ENCODE results near the gene SRMS.

Gene SRMS

GRCh38 chr20:63539441-63540370 is 7.8 kb downstream of the SRMS start:
- no peak for DNase-seq (ENCODE audit: low read depth, low spot score)

- no peak for DNase-seq (ENCODE audit: low read depth, low spot score)
These were observed 8.5 kb downstream of the SRMS start for GRCh38 chr20:63539092-63539430.

GRCh38 chr20:63538204-63539091 is 9.1 kb downstream of the SRMS start:
- no peak for DNase-seq (ENCODE audit: low read depth, low spot score)

GRCh38 chr20:63537525-63538203 is 9.9 kb downstream of the SRMS start:
- no peak for DNase-seq (ENCODE audit: low read depth, low spot score)

DNA sequence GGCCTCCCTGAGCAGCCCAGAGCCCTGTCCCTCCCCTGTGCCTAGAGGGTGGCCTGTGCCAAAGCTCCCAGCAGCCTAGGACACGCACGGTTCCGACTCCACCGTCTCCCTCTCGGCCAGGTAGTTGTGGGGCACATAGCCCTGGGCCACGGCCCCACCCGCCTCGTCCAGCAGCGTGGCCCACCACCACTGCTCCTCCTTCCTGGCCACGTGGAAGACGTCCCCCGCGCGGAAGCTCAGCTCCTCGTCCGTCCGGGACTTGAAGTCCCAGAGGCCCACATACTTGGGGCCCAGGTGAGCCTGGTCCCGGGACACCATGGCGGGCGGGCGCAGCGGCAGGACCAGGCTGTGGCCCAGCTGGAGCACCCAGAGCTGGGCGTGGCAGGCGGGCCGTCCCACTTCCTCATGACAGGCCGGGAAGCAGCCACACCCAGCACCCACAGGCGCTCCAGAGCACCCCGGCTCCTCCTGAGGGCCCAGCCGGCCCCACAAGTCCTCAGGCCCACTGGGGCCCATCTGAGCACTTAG is 10.5 kb downstream of the SRMS start, which contains the start of gene PTK6:
Gene PTK6, minus strand, starts transcription at position 380 of the 528 bp plus-strand sequence. Its CDS starts 62 bp downstream, at position 318.
- DNase-seq (ENCODE audit: low read depth, low spot score): no peak

DNA sequence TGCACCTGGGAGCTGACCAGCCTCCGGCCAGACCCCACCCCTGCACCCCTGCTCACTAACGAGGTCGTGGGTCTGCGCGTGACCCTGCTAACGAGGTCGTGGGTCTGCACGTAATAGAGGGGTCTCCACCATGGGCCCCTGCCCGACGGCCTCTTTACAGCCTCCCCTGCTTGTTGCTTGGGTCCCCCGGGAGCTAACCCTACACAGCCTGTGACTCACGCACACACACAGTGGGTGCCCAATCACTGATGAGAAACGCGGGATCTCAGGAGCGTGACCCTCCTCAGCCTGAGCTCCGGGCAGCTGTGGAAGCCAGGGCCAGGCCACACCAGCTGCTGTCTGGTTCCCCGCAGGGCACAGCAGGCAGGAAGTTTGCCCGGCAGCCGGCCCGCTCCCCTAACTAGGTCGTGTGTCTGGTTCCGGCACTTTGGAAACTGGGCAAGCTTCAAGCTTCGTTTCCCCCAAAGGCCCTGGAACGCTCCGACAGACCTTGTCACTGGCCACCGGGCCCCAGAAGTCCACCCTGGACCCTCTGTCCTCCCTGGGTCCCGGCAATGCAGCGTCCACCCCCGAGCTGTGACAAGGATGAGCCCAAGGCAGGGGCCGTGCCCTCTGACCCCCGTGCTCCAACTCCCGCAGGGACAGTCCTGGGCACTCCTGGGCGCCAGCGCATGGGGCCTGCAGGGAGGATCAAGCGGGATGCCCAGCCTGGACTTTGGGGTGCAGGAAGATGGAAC is 11.1 kb downstream of the SRMS start:
- DNase-seq (ENCODE audit: low read depth, low spot score): no peak

- DNase-seq (ENCODE audit: low read depth, low spot score): no peak
These were observed 12.5 kb downstream of the SRMS start for GRCh38 chr20:63534831-63535651.

- DNase-seq (ENCODE audit: low read depth, low spot score): no peak
These were observed 13.1 kb downstream of the SRMS start for GRCh38 chr20:63534427-63534830.

- no peak for DNase-seq (ENCODE audit: low read depth, low spot score)
These were observed 13.6 kb downstream of the SRMS start for GRCh38 chr20:63533871-63534393.

DNA sequence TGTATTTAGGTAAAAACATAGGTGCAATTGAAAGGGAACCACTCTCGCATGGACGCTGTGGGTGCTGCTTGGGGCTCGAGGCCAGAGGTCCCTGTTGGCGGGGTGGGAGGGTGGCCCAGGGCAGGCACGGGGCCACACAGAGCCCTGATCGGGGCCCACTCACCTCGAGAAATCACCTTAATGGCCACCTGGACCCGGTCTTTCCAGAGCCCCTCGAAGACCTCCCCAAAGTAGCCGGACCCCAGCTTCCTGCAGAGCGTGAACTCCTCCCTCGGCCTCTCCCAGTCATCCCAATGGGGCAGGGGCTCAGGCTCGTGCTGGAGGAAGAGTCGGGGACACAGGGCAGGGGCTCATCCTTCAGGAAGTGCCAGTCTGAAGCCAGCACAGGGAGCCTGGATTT is 14.2 kb downstream of the SRMS start:
- no peak for DNase-seq (ENCODE audit: low read depth, low spot score)

GRCh38 chr20:63532449-63532971 is 15.0 kb downstream of the SRMS start:
- DNase-seq (ENCODE audit: low read depth, low spot score): no peak

DNA sequence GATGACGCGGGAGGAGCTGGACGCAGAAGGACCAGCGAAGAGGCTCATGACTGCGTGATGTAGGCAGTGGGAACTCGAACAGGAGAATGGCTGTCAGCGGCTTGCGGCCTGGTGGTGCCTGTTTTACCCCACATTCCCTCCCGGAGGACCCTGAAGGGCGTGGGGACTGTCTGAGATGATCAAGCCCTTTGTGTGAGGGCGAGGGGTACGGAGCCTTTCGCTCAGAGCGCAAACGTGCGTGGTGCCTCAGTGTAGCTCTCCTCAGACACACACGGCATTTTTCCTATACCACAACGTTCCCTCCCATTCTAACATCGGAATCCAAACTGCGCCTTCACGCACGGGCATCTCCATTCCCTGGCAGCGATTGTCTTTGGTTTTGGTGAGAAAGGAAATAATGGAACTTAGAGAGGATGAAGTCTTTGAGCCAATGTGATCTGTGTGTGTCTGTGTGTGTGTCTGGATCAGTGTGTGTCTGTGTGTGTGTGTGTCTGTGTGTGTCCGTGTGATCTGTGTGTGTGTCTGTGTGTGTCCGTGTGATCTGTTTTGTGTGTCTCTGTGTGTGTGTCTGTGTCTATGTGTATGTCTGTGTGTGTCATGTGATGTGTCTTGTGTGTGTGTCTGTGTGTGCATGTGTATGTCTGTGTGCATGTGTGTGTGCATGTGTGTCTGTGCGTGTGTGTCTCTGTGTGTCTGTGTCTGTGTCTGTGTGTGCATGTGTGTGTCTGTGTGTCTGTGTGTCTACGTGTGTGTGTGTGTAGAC is 15.7 kb downstream of the SRMS start:
- no peak for DNase-seq (ENCODE audit: low read depth, low spot score)

DNA sequence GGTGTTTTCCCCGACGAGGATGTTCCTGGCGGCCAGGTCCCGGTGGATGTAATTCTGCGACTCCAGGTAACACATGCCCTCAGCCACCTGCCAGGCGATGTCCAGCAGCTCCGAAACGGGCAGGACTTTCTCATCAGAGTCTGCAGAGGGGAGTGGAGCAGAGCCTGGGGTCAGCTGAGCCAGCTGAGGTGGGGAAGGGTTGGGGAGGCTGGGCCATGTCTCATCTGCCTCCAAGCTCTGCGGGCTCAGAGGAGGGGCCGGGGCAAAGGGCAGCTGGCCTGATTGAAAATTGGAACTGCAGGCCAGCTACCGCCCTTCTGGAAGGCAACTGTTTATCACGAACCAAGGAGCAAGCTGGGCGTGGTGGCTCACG is 16.8 kb downstream of the SRMS start:
- DNase-seq (ENCODE audit: low read depth, low spot score): no peak

DNA sequence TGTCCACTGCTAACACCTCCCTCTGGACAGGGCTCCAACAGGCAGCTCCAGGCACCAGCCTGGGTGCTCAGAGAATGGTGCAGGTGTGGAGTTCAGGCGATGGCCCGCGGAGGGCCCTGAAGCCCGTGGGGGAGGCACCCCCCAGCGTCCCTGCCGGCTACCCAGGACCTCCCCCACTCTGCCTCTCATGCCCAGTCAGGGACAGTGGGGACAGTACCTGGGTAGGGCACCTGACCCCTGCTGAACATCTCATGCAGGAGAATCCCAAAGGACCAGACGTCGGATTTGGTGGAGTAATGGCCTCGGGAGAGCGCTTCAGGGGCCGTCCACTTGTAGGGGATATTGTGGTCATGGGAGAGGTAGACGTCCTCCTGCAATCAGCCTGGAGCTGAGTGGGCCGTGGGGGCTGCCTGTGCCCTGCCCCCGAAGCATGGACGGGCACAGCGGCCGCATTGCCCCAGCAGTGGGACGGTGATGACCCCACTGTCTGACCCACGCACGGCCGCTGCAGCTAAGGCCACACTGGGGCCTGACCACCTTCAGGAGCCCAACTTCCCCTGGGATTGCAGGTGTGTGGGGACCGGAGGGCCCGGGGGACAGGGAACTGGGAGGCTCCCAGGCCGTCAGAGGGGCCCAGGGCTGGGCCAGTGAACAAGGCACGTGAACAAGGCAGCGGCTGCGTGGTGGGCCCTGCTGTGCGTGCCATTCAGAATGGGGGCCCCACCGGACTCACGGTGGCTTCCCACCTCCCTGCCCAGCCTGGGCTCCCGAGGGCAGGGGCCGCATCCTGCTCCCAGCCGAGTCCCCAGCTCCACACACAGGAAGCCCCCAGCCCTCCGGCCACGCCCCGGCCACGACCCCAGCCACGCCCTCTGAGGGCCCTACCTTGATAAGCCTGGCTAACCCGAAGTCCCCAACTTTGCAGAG is 17.4 kb downstream of the SRMS start:
- DNase-seq (ENCODE audit: low read depth, low spot score): no peak

DNA sequence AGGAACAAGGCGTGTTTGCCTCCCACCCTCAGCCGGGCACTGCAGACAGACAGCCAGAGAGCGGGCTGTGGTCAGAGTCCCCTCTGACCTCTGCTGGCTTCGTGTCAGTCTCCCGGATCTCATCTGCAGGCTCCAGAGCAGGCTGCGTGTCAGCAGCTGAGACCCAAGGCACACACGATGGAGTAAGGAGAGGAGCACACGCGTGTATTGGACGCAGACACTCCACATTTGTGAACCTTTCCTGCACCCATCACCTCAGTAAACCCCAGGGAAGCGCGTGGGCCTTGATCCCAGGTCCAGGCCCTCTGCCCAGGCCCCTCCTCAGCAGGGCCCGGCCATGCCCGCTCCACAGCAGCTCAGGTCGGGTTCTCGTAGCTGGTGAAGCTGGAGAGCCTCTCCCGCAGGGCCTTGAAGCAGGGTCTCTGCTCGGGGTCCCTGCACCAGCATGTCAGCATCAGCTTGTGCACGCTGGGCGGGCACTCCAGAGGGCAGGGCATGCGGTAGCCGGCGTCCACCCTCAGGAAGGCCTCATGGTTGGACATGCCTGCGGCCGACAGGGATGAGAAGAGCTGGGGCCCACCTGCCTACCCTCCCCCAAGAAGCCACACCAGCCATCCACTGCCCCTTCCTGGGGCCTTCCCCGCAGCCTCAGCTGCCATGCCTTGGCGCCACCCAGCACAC is 18.2 kb downstream of the SRMS start:
- DNase-seq (ENCODE audit: low read depth, low spot score): no peak

GRCh38 chr20:63527184-63527583 is 20.4 kb downstream of the SRMS start:
- DNase-seq (ENCODE audit: low read depth, low spot score): no peak

DNA sequence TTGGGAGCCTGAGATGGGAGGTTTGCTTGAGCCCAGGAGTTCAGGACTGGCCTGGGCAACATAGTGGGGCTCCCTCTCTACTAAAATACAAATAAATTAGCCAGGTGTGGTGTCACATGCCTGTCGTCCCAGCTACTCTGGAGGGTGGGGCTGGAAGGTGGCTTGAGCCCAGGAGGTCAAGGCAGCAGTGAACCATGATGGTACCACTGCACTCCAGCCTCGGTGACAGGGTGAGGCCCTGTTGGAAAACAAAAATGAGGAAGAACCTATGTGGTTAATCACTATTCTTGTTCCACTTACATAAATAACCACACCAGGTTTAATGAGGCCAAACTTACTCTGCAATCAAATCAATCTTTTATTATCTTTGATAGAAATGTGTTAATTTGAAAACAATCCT is 21.6 kb downstream of the SRMS start:
- no peak for DNase-seq (ENCODE audit: low read depth, low spot score)

Measured in smooth muscle cell of the brain vasculature (primary cell).